NCI-H1048 (cell line): ENCODE measurements around the gene NUDT1.

Experiments used
- DNase-seq: peaks from one replicate; lab custom pipeline; 2025; lab: John Stamatoyannopoulos, UW

The NUDT1 gene

DNA sequence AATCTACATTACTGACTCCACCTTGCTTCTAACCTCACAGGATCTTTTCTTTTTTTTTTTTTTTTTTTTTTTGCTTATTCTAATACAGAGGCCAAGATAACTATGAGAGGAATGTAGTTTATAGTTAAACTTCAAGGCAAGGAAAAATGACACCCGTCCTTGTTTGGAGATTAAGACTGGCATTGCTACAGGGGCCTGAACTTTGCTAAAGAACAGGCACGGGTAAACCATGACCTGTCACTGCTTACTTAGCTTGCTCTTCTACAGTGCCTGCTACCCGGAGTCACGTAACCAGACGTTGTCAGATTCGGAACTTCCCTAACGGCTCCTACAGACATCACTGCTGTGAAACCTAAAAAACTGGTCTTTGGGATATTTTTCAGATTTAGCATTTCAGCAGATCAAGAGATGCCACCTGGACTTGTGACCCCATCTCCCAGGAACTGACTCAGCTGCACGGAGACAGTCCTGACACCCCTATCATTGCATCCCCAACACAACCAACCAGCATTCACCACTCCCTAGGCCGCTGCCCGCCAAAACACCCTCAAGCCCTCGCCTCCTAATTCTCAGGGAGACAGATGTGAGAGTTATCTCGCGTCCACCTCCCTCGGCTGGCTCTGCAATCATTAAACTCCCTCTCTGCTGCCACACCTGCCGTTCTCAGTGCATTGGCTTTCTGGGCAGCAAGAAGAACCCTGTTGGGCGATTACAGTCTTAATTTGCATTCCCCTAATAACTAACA, 36.8 kb upstream of the NUDT1 start:
- DNase-seq = no peak

GRCh38 chr7:2208712-2209111, 33.3 kb upstream of the NUDT1 start:
- DNase-seq = no peak

DNA sequence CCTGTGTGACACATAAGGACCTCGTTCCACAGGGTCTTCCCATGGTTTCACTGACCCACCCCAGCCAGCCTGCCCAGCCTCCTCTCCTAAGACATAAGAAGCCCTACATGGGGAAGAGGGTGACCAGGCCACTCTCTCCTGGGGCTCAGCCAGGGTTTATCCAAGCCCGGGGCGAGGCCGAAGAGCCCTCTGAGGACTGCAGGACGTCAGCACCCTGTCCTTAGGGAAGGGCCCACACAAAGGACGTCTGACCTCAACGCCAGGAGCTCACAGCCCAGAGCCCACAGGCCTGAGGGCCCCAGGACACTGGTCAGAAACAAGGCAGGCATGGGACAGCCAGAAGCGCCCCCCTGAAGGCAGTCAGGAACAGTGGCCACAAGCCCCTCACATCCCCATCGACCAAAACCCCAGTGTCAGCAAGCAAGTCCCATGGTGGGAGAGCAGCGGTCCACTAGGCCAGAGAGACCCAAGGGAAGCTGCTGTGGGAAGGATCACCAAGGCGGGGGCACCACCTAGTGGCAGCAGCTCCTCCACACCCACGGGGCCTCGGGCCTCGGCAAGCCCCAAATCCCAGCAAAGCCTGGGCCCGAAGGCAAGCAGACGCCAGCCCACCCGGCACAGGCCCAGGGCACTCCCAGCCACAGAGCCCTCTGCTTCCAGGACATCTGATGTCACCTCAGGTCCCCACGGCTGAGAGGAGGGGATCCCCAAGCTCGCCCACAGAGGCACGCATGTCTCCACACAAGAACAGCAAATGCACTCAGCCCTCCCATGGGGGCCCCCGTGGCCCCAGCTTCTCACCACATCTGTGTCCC, 32.7 kb upstream of the NUDT1 start:
- no peak for DNase-seq

GRCh38 chr7:2209961-2210323, 32.1 kb upstream of the NUDT1 start:
- no peak for DNase-seq

GRCh38 chr7:2210551-2211258, 31.3 kb upstream of the NUDT1 start:
- no peak for DNase-seq

GRCh38 chr7:2211259-2211880, 30.7 kb upstream of the NUDT1 start:
- DNase-seq = no peak

DNA sequence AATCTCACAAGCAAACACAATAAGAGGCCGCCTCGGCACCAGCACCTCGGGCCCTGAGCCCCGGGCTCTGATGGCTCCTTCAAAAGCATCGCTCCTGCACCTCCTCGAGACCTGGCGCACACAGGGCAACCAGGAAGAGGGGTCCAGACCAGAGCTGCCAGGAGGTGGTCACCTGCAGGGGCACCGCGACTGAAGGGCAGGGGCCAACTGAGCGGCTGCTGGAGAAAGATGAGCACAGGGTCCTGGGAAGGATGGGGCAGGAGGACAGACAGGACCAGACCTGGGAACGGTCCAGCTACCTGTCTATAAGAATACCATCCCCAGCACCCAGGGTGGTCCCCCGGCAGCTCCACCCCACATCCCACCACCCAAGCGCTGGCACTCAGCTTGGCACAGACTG, 30.1 kb upstream of the NUDT1 start:
- no peak for DNase-seq

- DNase-seq = no peak
Observed at GRCh38 chr7:2212906-2213305, 29.1 kb upstream of the NUDT1 start.

DNA sequence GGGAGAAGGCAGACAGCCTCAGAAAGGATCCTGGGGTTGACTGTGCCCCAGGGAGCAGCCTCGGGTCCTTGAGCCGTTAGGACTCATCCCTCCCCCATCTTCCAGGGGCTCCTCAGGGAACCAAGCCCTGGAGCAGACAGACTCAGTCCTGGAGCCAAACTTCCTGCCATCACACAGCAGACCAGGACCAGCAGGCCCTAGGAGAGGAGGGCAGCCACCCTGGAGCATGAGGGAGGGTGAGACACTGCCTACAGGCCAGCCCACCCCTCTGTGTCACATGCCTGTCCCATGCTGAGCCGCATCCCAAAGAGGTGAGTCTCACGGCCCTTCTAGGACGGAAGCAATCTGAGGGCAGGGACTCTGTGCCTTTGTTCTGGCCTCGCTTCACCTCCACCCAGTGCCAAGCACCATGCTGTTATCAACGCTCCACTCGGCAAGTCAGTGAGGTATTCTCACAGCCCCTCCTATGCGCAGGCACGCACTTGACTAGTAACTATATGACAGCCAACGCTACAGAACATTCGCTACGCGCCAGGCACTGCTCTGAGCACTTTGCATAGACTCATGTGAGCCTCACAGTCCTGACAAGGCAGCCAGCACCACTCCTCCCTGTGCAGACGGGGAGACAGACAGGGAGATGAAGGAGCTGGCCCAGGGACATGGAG, 28.3 kb upstream of the NUDT1 start:
- no peak for DNase-seq

DNA sequence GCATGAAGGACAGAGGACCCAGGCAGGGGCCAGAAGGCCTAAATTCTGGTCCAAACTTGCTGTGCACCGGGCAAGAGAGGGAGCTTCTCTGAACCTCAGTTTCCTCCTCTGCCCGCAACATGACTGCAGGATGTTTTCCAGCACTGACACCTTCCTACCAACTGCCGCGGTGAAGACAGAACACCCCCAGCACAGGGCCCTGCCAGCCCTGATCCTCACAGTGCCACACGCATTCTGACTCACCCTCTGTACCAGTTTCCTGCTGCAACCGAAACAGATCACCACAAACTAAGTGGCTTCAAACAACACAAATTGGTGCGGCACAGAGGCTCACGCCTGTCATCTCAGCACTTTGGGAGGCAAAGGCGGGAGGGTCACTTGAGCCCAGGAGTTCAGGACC, 27.4 kb upstream of the NUDT1 start:
- DNase-seq = no peak

DNA sequence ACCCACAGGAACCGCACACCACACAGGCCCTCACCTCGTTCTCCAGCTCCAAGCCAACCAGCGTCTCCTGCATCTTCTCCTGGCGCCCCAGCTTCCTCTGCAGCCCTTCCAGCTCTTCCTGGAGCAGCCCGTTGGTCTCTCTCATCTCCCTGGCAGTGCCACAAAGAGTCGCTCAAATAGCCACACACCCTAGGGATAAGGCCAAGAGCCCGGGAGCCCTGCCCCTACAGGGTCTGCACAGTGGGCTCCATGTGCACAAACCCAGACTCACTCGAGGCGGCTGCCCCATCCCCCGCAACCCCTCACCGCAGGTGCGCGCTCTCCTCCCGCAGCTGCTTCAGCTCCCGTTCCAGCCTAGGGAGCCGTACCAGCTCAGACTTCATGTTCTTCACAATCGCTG, 26.2 kb upstream of the NUDT1 start:
- DNase-seq = no peak

- DNase-seq = no peak
Observed at GRCh38 chr7:2217206-2217605, 24.8 kb upstream of the NUDT1 start.

GRCh38 chr7:2217716-2218443, 24.1 kb upstream of the NUDT1 start:
- DNase-seq = no peak

DNA sequence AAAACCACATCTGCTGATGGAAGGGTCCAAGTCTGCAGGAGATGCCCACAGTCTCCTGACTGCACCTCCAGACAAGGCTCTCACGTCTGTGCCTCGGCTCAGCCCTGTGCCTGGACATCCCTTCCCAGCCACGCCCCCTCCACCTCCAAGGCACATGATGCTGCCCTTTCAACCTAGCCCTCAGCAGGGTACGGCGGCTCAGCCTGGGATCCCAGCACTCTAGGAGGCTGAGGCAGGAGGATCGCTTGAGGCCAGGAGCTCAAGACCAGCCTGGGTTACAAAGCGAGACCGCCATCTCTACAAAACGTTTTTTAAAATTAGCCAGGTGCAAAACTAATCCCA, 23.6 kb upstream of the NUDT1 start:
- DNase-seq = no peak

DNA sequence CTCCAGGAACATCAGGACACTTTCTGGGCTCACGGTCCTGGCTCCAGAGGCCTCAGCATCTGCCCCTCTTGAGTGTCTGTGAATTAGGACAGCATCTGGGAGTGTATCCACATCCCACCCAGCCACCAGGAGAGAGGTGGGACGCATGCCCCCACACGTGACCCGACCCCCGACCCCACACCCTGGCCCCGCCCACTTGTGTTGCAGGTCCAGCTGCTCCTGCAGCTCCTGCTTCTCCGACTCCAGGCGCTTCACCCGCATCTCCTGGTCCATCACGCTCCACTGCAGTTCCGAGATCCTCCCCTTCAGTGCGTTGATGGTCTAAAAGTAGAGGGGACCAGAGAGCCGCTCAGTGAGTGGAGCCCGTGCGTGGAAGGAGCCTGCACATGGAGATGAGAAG, 22.9 kb upstream of the NUDT1 start:
- no peak for DNase-seq

DNA sequence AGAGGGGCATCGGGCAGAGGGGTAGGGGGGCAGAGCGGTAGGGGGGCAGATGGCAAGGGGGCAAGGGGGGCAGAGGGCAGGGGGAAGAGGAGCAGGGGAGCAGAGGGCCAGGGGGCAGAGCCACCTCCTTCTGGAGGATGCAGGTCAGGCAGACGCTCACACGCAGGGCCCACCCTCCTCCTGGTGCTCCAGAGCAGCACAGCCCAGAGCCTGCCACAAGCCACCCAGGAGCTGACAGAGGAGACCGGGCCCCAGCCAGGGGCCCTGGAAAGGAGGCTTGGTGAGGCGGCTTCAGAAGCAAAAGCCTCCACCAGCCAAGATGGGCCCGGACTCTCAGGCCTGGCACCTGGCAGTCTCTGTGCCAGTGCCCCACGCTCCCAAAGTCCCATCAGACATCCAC, 22.4 kb upstream of the NUDT1 start:
- DNase-seq = no peak

DNA sequence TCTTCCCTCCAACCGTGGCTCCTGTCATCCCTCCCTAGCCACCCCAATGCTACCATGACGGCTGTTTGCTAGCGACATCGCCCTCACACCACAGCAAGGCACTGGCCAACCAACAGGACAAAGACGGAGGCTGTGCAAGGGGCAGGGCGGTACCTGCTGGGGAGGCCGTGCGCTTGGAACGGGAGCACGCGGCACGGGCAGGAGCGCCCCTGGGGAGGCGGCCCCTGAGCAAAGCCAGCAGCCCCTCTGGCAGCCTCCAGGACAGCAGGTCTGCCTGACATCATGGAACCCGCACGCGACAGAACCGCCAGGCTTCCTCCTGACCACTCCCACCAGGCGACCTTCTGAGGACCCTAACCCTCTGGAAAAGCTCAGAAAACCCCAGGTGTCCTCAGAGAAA, 22.0 kb upstream of the NUDT1 start:
- DNase-seq = no peak

- DNase-seq = no peak
Observed at GRCh38 chr7:2220506-2220905, 21.5 kb upstream of the NUDT1 start.

GRCh38 chr7:2220954-2221353, 21.1 kb upstream of the NUDT1 start:
- DNase-seq = no peak

- DNase-seq = no peak
Observed at GRCh38 chr7:2222516-2222915, 19.5 kb upstream of the NUDT1 start.

DNA sequence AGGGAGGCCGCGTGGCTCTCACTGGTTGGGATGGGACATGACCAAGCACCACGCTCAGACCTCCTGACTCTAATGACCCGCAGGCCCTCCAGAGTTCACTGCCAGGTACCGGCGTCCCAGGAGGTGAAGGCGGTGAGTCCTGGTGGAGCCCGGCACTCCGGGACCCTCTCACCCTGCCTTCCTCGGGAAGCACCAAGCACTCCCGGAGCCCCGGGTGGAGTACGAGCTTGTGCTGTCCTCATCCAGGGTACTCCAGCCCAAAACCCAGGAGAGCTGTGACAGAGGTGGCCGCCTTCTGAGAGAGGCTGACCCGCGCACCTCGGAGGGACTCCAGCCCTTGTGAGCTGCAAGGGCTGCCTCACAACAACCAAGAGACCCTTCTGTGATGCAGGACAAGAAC, 18.7 kb upstream of the NUDT1 start:
- DNase-seq = no peak
